Loucy (cell line): ENCODE results near the gene ZNF544.
"Not testable (repeated sequence)": the region's sequence is repeated elsewhere in the genome, so short reads cannot be mapped to it uniquely, and the experiment has no call there.

Experiments
- H2AFZ ChIP-seq: fragments of 200-600 bp; sonication (generic); 2 replicates; pipeline ENCODE4 v1.6.0; 2016; ENCODE audit warnings: antibody characterized with exemption, mild to moderate bottlenecking, low read length, moderate library complexity
- H3F3A ChIP-seq: fragments of 200-600 bp; 2 replicates; pipeline ENCODE4 v1.6.0; 2016; ENCODE audit warnings: antibody characterized with exemption, low read depth, mild to moderate bottlenecking
- H3K27me3 ChIP-seq: fragments of 200-600 bp; sonication (generic); 2 replicates; pipeline ENCODE4 v1.6.1; 2014; ENCODE audit warnings: low read length, mild to moderate bottlenecking; ENCODE audit not compliant: insufficient read depth, poor library complexity, severe bottlenecking
- H3K36me3 ChIP-seq: fragments of 200-600 bp; sonication (generic); 2 replicates; pipeline ENCODE4 v1.6.1; 2016; ENCODE audit warnings: low read length; ENCODE audit not compliant: insufficient read depth
- H3K4me1 ChIP-seq: fragments of 200-600 bp; sonication (generic); 2 replicates; pipeline ENCODE4 v1.5.1; 2014; ENCODE audit warnings: low read length, mild to moderate bottlenecking; ENCODE audit not compliant: insufficient read depth, poor library complexity, severe bottlenecking
- H3K4me2 ChIP-seq: fragments of 200-600 bp; sonication (generic); 2 replicates; pipeline ENCODE4 v1.6.0; 2014; ENCODE audit warnings: antibody characterized with exemption, low read length, low read depth, mild to moderate bottlenecking; ENCODE audit not compliant: poor library complexity, severe bottlenecking
- H3K4me3 ChIP-seq: fragments of 200-600 bp; sonication (generic); 2 replicates; pipeline ENCODE4 v1.5.1; 2014; ENCODE audit warnings: low read length, mild to moderate bottlenecking, mixed read lengths; ENCODE audit not compliant: poor library complexity, severe bottlenecking
- H3K79me2 ChIP-seq: fragments of 200-600 bp; sonication (generic); 2 replicates; pipeline ENCODE4 v1.6.1; 2014; ENCODE audit warnings: low read length; ENCODE audit not compliant: insufficient read depth
- H3K9ac ChIP-seq: fragments of 200-600 bp; sonication (generic); 2 replicates; pipeline ENCODE4 v1.6.0; 2014; ENCODE audit warnings: mild to moderate bottlenecking, low read depth, low read length, moderate library complexity; ENCODE audit not compliant: poor library complexity, severe bottlenecking
- H3K9me2 ChIP-seq: fragments of 200-600 bp; sonication (generic); replicated peaks from 2 replicates; pipeline ENCODE4 v1.6.1; 2016; ENCODE audit warnings: low read depth, low read length, mixed read lengths
- H3K9me3 ChIP-seq: fragments of 200-600 bp; sonication (generic); 2 replicates; pipeline ENCODE4 v1.6.1; 2014; ENCODE audit warnings: mild to moderate bottlenecking, antibody characterized with exemption, low read length, low read depth; ENCODE audit not compliant: insufficient read depth
- H4K20me1 ChIP-seq: fragments of 200-600 bp; sonication (generic); 2 replicates; pipeline ENCODE4 v1.6.0; 2014; ENCODE audit warnings: antibody characterized with exemption, low read length, mild to moderate bottlenecking; ENCODE audit not compliant: insufficient read depth, poor library complexity, severe bottlenecking
- CTCF ChIP-seq: fragments of 200-600 bp; sonication (generic); conservative IDR thresholded peaks from 2 replicates; pipeline ENCODE4 v1.5.1; 2014; ENCODE audit warnings: mild to moderate bottlenecking, antibody characterized with exemption, low read length
- EZH2phosphoT487 ChIP-seq: fragments of 200-600 bp; IDR thresholded peaks from 2 replicates; pipeline ENCODE4 v1.6.1; 2018; ENCODE audit warnings: antibody characterized with exemption, mild to moderate bottlenecking, moderate library complexity, borderline replicate concordance

The ZNF544 gene

GRCh38 chr19:58310685-58311084 is 82.0 kb downstream of the ZNF544 start:
- not testable (repeated sequence) for H2AFZ ChIP-seq, H3K27me3 ChIP-seq, H3K4me3 ChIP-seq, H3F3A ChIP-seq, H3K9ac ChIP-seq, H3K4me2 ChIP-seq, H3K9me2 ChIP-seq, H3K9me3 ChIP-seq
- H3K4me1 ChIP-seq = peaks cover 34% of the 10 kb centered on the region
- H4K20me1 ChIP-seq = peaks cover 31% of the 10 kb centered on the region
- H3K79me2 ChIP-seq = peaks cover 48% of the 10 kb centered on the region
- peaks cover 53% of the 10 kb centered on the region; the same call in 1 of the 2 replicates for H3K36me3 ChIP-seq
- TF ChIP-seq CTCF = peak; percentile 40

GRCh38 chr19:58311345-58311865 is 82.7 kb downstream of the ZNF544 start:
- Histone ChIP-seq H3K4me2 (no peak overlapping the region), H3K79me2 (peaks cover 41% of the 10 kb centered on the region), H2AFZ (no peak overlapping the region), H3K27me3 (no peaks in the 10 kb centered on the region), H3K4me3 (no peak overlapping the region), H3F3A (no peaks in the 10 kb centered on the region), H3K9ac (no peak overlapping the region), H3K9me3 (no peaks in the 10 kb centered on the region), H4K20me1 (peaks cover 26% of the 10 kb centered on the region), H3K36me3 (peaks cover 54% of the 10 kb centered on the region; the same call in 1 of the 2 replicates), H3K9me2 (no peaks in the 10 kb centered on the region), H3K4me1 (peaks cover 31% of the 10 kb centered on the region)
- no peak for TF ChIP-seq EZH2phosphoT487
- no peak for TF ChIP-seq CTCF
